Epithelial cell of esophagus (primary cell): ENCODE data around the gene SCO2.

Experiments used
- DNase-seq: peaks from one replicate; pipeline ENCODE4 v3.0.0; 2010; ENCODE audit warnings: low read depth
- H3K4me3 ChIP-seq: 2 replicates; pipeline ENCODE4 v1.5.1; 2011; ENCODE audit warnings: mild to moderate bottlenecking, low read length, control low read depth
- TF ChIP-seq, protein P1 (sequence below): IDR thresholded peaks from 2 replicates; pipeline ENCODE4 v1.5.1; 2011; ENCODE audit warnings: low read depth, mild to moderate bottlenecking, low read length, control low read depth, inconsistent platforms; ENCODE audit not compliant: insufficient read depth; ENCODE audit errors: missing control alignments

SCO2 gene

DNA sequence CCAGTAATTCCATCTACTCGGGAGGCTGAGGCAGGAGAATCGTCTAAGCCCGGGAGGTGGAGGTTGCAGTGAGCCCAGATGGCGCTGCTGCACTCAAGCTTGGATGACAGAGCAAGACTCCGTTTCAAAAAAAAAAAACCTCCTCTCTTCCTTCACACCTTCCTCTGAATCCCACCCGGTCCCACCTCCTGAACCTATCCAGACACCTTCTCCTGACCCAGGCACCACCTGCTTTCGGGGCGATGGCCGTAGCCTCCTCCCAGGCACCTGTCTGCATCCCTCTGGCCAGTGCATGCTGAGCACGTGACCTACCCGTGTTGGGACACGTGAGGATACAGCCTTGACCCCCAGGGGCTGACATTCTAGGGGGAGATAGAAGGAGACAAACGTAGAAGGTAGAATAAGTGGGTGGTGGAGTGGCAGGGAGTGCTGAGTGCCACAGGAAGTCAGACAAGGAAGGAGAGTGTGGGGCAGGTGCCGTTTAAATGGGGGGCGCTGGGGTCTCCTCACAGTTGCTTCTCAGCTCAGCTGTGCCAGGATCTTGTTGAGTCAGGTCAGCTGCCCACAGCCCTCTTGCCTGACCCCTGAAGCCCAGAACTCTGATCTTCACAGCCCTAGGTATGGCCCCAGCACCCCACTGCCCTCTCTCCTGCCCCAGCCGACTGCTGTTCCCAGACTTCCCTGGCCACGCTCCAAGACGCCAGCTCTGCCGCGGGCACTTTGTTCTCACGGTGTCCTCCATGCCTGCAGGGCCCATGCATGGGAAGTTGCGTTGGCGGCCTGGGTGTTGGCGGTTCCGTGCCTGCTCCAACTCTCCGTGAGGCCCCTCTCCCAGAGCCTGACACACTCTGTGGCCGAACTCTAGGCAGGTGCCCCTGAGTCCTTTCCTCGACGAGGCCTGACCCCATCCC, 39.9 kb downstream of the SCO2 start:
- H3K4me3 ChIP-seq, result no peak overlapping the region
- peak; percentile 37 for DNase-seq
- TF ChIP-seq, protein P1, sequence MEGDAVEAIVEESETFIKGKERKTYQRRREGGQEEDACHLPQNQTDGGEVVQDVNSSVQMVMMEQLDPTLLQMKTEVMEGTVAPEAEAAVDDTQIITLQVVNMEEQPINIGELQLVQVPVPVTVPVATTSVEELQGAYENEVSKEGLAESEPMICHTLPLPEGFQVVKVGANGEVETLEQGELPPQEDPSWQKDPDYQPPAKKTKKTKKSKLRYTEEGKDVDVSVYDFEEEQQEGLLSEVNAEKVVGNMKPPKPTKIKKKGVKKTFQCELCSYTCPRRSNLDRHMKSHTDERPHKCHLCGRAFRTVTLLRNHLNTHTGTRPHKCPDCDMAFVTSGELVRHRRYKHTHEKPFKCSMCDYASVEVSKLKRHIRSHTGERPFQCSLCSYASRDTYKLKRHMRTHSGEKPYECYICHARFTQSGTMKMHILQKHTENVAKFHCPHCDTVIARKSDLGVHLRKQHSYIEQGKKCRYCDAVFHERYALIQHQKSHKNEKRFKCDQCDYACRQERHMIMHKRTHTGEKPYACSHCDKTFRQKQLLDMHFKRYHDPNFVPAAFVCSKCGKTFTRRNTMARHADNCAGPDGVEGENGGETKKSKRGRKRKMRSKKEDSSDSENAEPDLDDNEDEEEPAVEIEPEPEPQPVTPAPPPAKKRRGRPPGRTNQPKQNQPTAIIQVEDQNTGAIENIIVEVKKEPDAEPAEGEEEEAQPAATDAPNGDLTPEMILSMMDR, result no peak

DNA sequence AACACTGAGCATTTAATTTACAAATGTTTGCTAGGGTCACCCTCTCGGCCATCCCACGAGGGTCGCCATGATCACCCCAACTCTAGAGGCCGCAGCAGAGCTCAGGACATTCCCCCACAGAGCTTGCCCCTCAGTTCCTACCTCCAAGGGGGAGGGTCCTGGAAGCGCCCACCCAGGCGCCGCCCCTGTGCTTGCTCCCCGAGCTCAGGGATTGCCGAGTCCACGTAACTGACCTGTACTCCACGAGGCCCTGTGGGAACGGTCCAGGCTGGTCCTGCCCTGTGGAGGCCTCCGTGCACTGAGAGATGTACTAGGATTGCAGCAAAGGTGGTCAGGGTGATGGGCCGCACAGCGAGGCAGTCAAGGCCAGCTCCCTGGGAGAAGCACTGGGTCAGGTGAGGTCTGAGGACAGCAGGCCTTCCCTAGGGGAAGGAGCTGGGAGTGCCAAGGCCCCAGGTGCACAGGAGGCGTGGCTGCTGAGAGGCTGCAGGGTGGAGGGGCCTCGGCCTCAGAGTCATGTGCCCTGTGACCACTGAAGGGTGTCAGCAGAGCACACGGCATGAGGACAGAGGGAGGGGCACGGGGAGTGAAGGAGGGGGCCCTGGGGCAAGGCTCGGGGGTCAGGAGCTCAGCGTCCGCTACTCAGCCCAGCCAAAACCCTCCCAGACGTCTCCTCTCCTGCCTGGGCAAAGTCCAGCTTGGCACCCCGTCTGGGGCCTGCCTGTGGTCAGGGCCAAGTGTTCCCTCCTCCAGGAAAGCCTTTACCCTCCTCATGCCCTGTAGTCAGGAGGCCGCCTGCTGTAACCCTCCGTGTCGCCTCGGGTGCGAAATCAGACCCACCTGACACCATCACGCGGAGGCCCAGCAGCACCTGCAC, 41.2 kb downstream of the SCO2 start:
- TF ChIP-seq, protein P1, result no peak
- no peak overlapping the region for H3K4me3 ChIP-seq

GRCh38 chr22:50483556-50483955, 41.8 kb downstream of the SCO2 start:
- no peak for DNase-seq
- H3K4me3 ChIP-seq, result no peak overlapping the region
- TF ChIP-seq, protein P1, result no peak

More for the DNA sequence above, 41.2 kb downstream of the SCO2 start:
- DNase-seq, result no peak

DNA sequence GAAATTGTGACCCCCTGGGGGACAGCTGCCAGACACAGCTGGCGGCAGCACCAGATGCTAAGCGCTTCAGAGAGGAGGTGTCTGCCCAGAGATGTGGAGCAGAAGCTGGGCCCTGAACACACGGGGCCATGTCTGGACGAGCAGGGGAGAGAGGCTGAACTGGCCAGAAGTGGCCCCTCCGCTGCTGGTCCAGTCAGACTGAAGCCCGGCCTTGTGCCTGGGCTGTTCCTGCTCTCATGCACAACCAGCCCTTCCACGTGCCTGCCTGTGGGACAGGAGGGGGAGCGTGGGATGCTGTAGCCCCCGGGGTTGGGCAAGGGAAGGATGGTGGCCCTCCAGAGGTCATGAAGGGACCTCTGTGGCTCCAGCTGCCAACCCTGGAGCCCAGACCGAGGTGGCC, 42.3 kb downstream of the SCO2 start:
- H3K4me3 ChIP-seq, result no peak overlapping the region
- TF ChIP-seq, protein P1, result no peak
- no peak for DNase-seq

DNA sequence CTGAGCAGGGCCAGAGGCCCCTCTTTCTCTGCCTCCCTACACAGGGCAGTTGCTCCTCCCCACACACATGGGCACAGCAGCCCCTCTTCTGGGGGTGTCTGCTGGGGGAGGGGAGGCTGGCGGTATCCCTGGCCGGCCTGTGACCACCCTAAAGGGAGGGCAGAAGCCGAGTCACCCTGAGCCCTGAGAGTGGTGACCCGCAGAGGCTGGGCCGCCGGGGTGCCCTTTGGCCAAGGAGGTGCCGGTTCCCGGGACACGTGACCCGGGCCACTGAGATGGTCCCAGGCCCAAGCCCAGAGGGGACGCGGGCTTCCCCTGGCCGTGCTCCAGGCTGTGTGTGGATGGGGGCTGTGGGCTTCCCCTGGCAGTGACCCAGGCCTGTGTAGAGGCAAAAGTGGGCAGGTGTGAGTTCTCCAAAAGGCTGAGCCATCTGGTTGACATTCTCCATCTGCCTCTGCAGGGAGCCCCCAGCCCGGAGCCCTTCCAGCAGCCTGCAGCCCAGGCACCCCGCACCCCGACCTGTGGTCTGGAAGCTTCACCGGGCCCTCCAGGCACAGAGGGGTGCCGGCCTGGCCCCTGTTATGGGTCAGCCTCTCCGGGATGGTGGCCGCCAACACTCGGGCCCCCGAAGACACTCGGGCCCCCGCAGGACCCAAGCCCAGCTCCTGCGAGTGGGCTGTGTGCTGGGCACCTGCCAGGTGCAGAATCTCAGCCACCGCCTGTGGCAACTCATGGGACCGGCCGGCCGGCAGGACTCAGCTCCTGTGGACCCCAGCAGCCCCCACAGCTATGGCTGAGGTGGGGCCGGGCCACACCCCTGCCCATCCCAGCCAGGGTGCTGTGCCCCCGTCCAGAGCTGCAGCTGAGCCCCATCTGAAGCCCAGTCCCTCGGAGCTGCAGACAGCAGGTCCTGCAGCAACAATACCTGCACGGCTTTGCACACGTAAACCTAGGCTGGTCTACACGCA, 43.0 kb downstream of the SCO2 start:
- peak overlapping the region; percentile 48 for H3K4me3 ChIP-seq
- TF ChIP-seq, protein P1, result no peak
- no peak for DNase-seq

DNA sequence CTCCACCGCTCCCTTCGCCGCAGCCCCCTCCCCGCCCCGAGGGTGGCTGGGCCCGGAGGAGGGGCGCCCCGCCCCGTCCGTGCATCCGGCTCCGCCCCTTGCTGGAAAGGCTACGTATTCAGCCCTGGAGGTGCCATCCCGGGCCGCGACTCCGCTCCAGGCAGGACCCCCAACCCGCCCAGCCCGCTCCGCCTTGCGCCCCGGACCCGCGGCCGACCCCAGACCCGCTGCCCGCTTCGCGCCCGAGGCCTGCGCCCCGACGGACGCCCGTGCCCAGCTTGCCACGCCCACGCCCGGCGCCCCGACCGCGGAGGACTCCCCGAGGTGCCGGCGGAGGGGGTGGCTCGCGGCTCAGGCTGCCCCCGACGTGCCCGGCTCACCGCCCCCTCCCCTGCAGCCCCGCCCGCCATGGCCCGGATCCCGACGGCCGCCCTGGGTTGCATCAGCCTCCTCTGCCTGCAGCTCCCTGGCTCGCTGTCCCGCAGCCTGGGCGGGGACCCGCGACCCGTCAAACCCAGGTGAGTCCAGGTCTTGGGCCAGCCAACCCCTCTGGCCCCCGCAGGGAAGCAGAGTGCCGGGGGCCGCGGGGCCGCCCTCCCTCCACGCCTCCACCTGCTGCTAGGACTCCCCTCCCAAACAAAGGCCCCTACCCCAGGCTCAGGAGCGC, 43.8 kb downstream of the SCO2 start, which contains the start of gene ADM2:
ADM2 (plus strand) TSS at position 104 of the 667 bp plus-strand sequence; CDS start at position 409, 305 bp downstream.
- TF ChIP-seq, protein P1, result no peak
- H3K4me3 ChIP-seq, result peak within 1 kb of the TSS; percentile 48
- no peak for DNase-seq
